ENCODE measurements around the gene RPP40.
"Not testable (repeated sequence)": the region's sequence is repeated elsewhere in the genome, so short reads cannot be mapped to it uniquely, and the experiment has no call there.

RPP40 gene

GRCh38 chr6:5003604-5004372 lies at the start of gene RPP40:
Gene RPP40 (minus strand): TSS chr6:5004037. CDS start chr6:5004002, 35 bp downstream.
- peak; percentile 64 for DNase-seq (ENCODE audit: low spot score)

- DNase-seq (ENCODE audit: low spot score), result no peak
These were observed 49.2 kb upstream of the RPP40 start for GRCh38 chr6:5053038-5053437.

- no peak for DNase-seq (ENCODE audit: low spot score)
These were observed 47.6 kb upstream of the RPP40 start for GRCh38 chr6:5051394-5051793.

GRCh38 chr6:5050009-5050408 lies 46.2 kb upstream of the RPP40 start:
- no peak for DNase-seq (ENCODE audit: low spot score)

- DNase-seq (ENCODE audit: low spot score), result no peak
These were observed 42.6 kb upstream of the RPP40 start for GRCh38 chr6:5046430-5046829.

- DNase-seq (ENCODE audit: low spot score), result no peak
These were observed 41.6 kb upstream of the RPP40 start for GRCh38 chr6:5045416-5045815.

- DNase-seq (ENCODE audit: low spot score), result no peak
These were observed 41.0 kb upstream of the RPP40 start for GRCh38 chr6:5044866-5045265.

- DNase-seq (ENCODE audit: low spot score), result no peak
These were observed 38.6 kb upstream of the RPP40 start for GRCh38 chr6:5042436-5042835.

GRCh38 chr6:5041955-5042354 lies 38.1 kb upstream of the RPP40 start:
- no peak for DNase-seq (ENCODE audit: low spot score)

- no peak for DNase-seq (ENCODE audit: low spot score)
These were observed 32.4 kb upstream of the RPP40 start for GRCh38 chr6:5036269-5036668.

- DNase-seq (ENCODE audit: low spot score), result no peak
These were observed 30.9 kb upstream of the RPP40 start for GRCh38 chr6:5034736-5035135.

- DNase-seq (ENCODE audit: low spot score), result no peak
These were observed 30.5 kb upstream of the RPP40 start for GRCh38 chr6:5034328-5034727.

- not testable (repeated sequence) for DNase-seq (ENCODE audit: low spot score)
These were observed 29.5 kb upstream of the RPP40 start for GRCh38 chr6:5033214-5033904.

- not testable (repeated sequence) for DNase-seq (ENCODE audit: low spot score)
These were observed 28.9 kb upstream of the RPP40 start for GRCh38 chr6:5032706-5033105.

- DNase-seq (ENCODE audit: low spot score), result no peak
These were observed 27.3 kb upstream of the RPP40 start for GRCh38 chr6:5031150-5031549.

GRCh38 chr6:5030596-5031136 lies 26.8 kb upstream of the RPP40 start:
- peak; percentile 63 for DNase-seq (ENCODE audit: low spot score)

- DNase-seq (ENCODE audit: low spot score), result no peak
These were observed 25.8 kb upstream of the RPP40 start for GRCh38 chr6:5029609-5030008.

- no peak for DNase-seq (ENCODE audit: low spot score)
These were observed 25.1 kb upstream of the RPP40 start for GRCh38 chr6:5028921-5029320.

- DNase-seq (ENCODE audit: low spot score), result no peak
These were observed 24.5 kb upstream of the RPP40 start for GRCh38 chr6:5028301-5028700.

- no peak for DNase-seq (ENCODE audit: low spot score)
These were observed 22.3 kb upstream of the RPP40 start for GRCh38 chr6:5025911-5026819.

GRCh38 chr6:5023923-5024322 lies 20.1 kb upstream of the RPP40 start:
- DNase-seq (ENCODE audit: low spot score), result no peak

- no peak for DNase-seq (ENCODE audit: low spot score)
These were observed 16.3 kb upstream of the RPP40 start for GRCh38 chr6:5020142-5020541.
